OCI-LY1 (cell line): ENCODE measurements around the gene RPUSD4.

Experiments
- EZH2 ChIP-seq: fragments of 200-600 bp; sonication (generic), shearing (Covaris generic); IDR thresholded peaks from 2 replicates; pipeline ENCODE4 v1.8.0; 2017; ENCODE audit warnings: borderline replicate concordance, mixed run types, mild to moderate bottlenecking, antibody characterized with exemption, low read length, moderate library complexity, mixed read lengths
- TF ChIP-seq, protein P1 (sequence below): fragments of 200-600 bp; sonication (generic), shearing (Covaris generic); IDR thresholded peaks from 2 replicates; pipeline ENCODE4 v1.5.1; 2017; ENCODE audit warnings: mild to moderate bottlenecking, antibody characterized with exemption, low read length, moderate library complexity, mixed read lengths

- TF ChIP-seq EZH2 = no peak
- TF ChIP-seq, protein P1, sequence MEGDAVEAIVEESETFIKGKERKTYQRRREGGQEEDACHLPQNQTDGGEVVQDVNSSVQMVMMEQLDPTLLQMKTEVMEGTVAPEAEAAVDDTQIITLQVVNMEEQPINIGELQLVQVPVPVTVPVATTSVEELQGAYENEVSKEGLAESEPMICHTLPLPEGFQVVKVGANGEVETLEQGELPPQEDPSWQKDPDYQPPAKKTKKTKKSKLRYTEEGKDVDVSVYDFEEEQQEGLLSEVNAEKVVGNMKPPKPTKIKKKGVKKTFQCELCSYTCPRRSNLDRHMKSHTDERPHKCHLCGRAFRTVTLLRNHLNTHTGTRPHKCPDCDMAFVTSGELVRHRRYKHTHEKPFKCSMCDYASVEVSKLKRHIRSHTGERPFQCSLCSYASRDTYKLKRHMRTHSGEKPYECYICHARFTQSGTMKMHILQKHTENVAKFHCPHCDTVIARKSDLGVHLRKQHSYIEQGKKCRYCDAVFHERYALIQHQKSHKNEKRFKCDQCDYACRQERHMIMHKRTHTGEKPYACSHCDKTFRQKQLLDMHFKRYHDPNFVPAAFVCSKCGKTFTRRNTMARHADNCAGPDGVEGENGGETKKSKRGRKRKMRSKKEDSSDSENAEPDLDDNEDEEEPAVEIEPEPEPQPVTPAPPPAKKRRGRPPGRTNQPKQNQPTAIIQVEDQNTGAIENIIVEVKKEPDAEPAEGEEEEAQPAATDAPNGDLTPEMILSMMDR = no peak
Measured at GRCh38 chr11:126176853-126177470, 34.5 kb downstream of the RPUSD4 start.
